GM12878 (cell line): ENCODE measurements around the gene MYH9.

Experiments used
- CREB1 ChIP-seq: IDR thresholded peaks from 2 replicates; pipeline ENCODE4 v1.6.1; 2012; ENCODE audit warnings: low read depth, mild to moderate bottlenecking, inconsistent platforms
- EP300 ChIP-seq, 2 experiments: fragments of 150-350 bp in 1 of 2; IDR thresholded peaks; 2 replicates each; pipeline ENCODE4 v1.6.1; 2011 to 2012; ENCODE audit warnings: low read depth in 2 of 2, low read length in 2 of 2, borderline replicate concordance in 1 of 2, improper control_type of control experiment in 1 of 2, inconsistent platforms in 1 of 2; ENCODE audit not compliant: control insufficient read depth in 1 of 2
- FOXM1 ChIP-seq: IDR thresholded peaks from 2 replicates; pipeline ENCODE4 v1.6.1; 2012; ENCODE audit warnings: low read depth, mild to moderate bottlenecking, inconsistent platforms, low read length, moderate library complexity
- HDAC2 ChIP-seq: fragments of 200-600 bp; sonication (generic); IDR thresholded peaks from 2 replicates; pipeline ENCODE4 v1.6.1; 2017
- IKZF1 ChIP-seq: fragments of 450-650 bp; conservative IDR thresholded peaks from 2 replicates; pipeline ENCODE4 v1.6.1; 2017; ENCODE audit warnings: antibody characterized with exemption, mild to moderate bottlenecking
- LARP7 ChIP-seq: fragments of 450-650 bp; IDR thresholded peaks from 2 replicates; pipeline ENCODE4 v1.6.1; 2017; ENCODE audit warnings: mild to moderate bottlenecking
- MTA3 ChIP-seq: IDR thresholded peaks from 2 replicates; pipeline ENCODE4 v1.6.1; 2012; ENCODE audit warnings: low read length, inconsistent platforms, borderline replicate concordance
- NFYB ChIP-seq: IDR thresholded peaks from 2 replicates; pipeline ENCODE4 v1.6.1; 2011; ENCODE audit warnings: low read depth, mild to moderate bottlenecking, low read length, improper control_type of control experiment, moderate library complexity; ENCODE audit not compliant: insufficient read depth
- PAX8 ChIP-seq: fragments of 450-650 bp; IDR thresholded peaks from 2 replicates; pipeline ENCODE4 v1.6.1; 2017; ENCODE audit warnings: mild to moderate bottlenecking, moderate library complexity
- POLR2A ChIP-seq: IDR thresholded peaks from 2 replicates; pipeline ENCODE4 v1.6.1; 2011; ENCODE audit warnings: low read depth, mild to moderate bottlenecking, low read length
- SP1 ChIP-seq: IDR thresholded peaks from one replicate; pipeline ENCODE4 v1.6.1; 2011; ENCODE audit warnings: low read depth, low read length
- TCF7 ChIP-seq: IDR thresholded peaks from 2 replicates; pipeline ENCODE4 v1.6.1; 2014; ENCODE audit warnings: antibody characterized with exemption, borderline replicate concordance
- USF2 ChIP-seq: IDR thresholded peaks from 2 replicates; pipeline ENCODE4 v1.6.1; 2011; ENCODE audit warnings: low read depth, low read length, improper control_type of control experiment, borderline replicate concordance
- TF ChIP-seq, protein P1 (sequence below), 3 experiments: IDR thresholded peaks in 2 of 3; conservative IDR thresholded peaks in 1 of 3; 2 replicates each; pipeline ENCODE4 v1.5.1; 2011; ENCODE audit warnings: low read depth in 3 of 3, low read length in 3 of 3, mild to moderate bottlenecking in 3 of 3, control low read depth in 2 of 3, moderate library complexity in 2 of 3, inconsistent platforms in 1 of 3, mixed read lengths in 1 of 3; ENCODE audit not compliant: control insufficient read depth in 2 of 3, insufficient read depth in 1 of 3; ENCODE audit errors: extremely low read depth in 1 of 3

- TF ChIP-seq MTA3 = no peak
- TF ChIP-seq POLR2A = no peak
- no peak for TF ChIP-seq NFYB
- TF ChIP-seq, protein P1, sequence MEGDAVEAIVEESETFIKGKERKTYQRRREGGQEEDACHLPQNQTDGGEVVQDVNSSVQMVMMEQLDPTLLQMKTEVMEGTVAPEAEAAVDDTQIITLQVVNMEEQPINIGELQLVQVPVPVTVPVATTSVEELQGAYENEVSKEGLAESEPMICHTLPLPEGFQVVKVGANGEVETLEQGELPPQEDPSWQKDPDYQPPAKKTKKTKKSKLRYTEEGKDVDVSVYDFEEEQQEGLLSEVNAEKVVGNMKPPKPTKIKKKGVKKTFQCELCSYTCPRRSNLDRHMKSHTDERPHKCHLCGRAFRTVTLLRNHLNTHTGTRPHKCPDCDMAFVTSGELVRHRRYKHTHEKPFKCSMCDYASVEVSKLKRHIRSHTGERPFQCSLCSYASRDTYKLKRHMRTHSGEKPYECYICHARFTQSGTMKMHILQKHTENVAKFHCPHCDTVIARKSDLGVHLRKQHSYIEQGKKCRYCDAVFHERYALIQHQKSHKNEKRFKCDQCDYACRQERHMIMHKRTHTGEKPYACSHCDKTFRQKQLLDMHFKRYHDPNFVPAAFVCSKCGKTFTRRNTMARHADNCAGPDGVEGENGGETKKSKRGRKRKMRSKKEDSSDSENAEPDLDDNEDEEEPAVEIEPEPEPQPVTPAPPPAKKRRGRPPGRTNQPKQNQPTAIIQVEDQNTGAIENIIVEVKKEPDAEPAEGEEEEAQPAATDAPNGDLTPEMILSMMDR (IDR thresholded peaks at IDR 0.05 in 2 of 3, conservative IDR thresholded peaks at IDR 0.05 in 1 of 3; ENCODE audit: control insufficient read depth in 2 of 3, extremely low read depth in 1 of 3, insufficient read depth in 1 of 3, low read depth in 3 of 3, low read length in 3 of 3) = no peak
- TF ChIP-seq SP1 = no peak
- TF ChIP-seq TCF7 = no peak
- no peak for TF ChIP-seq CREB1
- TF ChIP-seq PAX8 = no peak
- no peak for TF ChIP-seq LARP7
- TF ChIP-seq IKZF1 = no peak
- no peak for TF ChIP-seq HDAC2
- TF ChIP-seq EP300 (IDR thresholded peaks at IDR 0.05; ENCODE audit: borderline replicate concordance in 1 of 2, control insufficient read depth in 1 of 2, low read depth in 2 of 2, low read length in 2 of 2) = no peak
- TF ChIP-seq FOXM1 = no peak
- TF ChIP-seq USF2 = no peak
Measured at GRCh38 chr22:36234919-36235318, 152.8 kb downstream of the MYH9 start.
